Measurements from ENCODE around the gene DEFB118.

DEFB118 gene

GRCh38 chr20:31403886-31404285 is 35.5 kb downstream of the DEFB118 start:
- H3K4me1 ChIP-seq (ENCODE audit: control insufficient read depth in 2 of 2, insufficient read depth in 2 of 2, low read length in 2 of 2) = no peaks in the 10 kb centered on the region
- H3K27me3 ChIP-seq (ENCODE audit: control insufficient read depth in 2 of 2, insufficient read depth in 2 of 2, low read length in 2 of 2) = peaks cover 0 to 3% of the 10 kb centered on the region in 2 donors
- peaks cover 0 to 3% of the 10 kb centered on the region in 2 donors for H3K9me3 ChIP-seq (ENCODE audit: control insufficient read depth in 2 of 2, low read length in 2 of 2)
- H3K27ac ChIP-seq (ENCODE audit: low read depth in 2 of 2, low read length in 2 of 2) = no peak overlapping the region
- H3K4me3 ChIP-seq (ENCODE audit: low read length in 2 of 2) = no peak overlapping the region
- H3K36me3 ChIP-seq (ENCODE audit: control insufficient read depth in 2 of 2, insufficient read depth in 2 of 2, low read length in 2 of 2) = no peaks in the 10 kb centered on the region
- H3K9ac ChIP-seq (ENCODE audit: low read depth in 1 of 2, low read length in 2 of 2) = no peak overlapping the region

GRCh38 chr20:31406115-31406514 is 37.7 kb downstream of the DEFB118 start, which contains the start of gene DEFB121:
TSS of gene DEFB121 (minus strand) at chr20:31406215. CDS start at chr20:31406152, 63 bp downstream.
- Histone ChIP-seq H3K36me3 (ENCODE audit: control insufficient read depth in 2 of 2, insufficient read depth in 2 of 2, low read length in 2 of 2) (no peaks in the 10 kb centered on the region), H3K27ac (ENCODE audit: low read depth in 2 of 2, low read length in 2 of 2) (no peak within 1 kb of the TSS), H3K27me3 (ENCODE audit: control insufficient read depth in 2 of 2, insufficient read depth in 2 of 2, low read length in 2 of 2) (peaks cover 0 to 3% of the 10 kb centered on the region in 2 donors), H3K4me3 (ENCODE audit: low read length in 2 of 2) (no peak within 1 kb of the TSS), H3K9me3 (ENCODE audit: control insufficient read depth in 2 of 2, low read length in 2 of 2) (peaks cover 0 to 3% of the 10 kb centered on the region in 2 donors), H3K4me1 (ENCODE audit: control insufficient read depth in 2 of 2, insufficient read depth in 2 of 2, low read length in 2 of 2) (no peaks in the 10 kb centered on the region), H3K9ac (ENCODE audit: low read depth in 1 of 2, low read length in 2 of 2) (no peak within 1 kb of the TSS)

GRCh38 chr20:31410011-31410410 is 41.6 kb downstream of the DEFB118 start:
- H3K9ac ChIP-seq (ENCODE audit: low read depth in 1 of 2, low read length in 2 of 2) = no peak overlapping the region
- H3K36me3 ChIP-seq (ENCODE audit: control insufficient read depth in 2 of 2, insufficient read depth in 2 of 2, low read length in 2 of 2) = no peaks in the 10 kb centered on the region
- no peaks in the 10 kb centered on the region for H3K9me3 ChIP-seq (ENCODE audit: control insufficient read depth in 2 of 2, low read length in 2 of 2)
- H3K27me3 ChIP-seq (ENCODE audit: control insufficient read depth in 2 of 2, insufficient read depth in 2 of 2, low read length in 2 of 2) = no peaks in the 10 kb centered on the region
- H3K4me1 ChIP-seq (ENCODE audit: control insufficient read depth in 2 of 2, insufficient read depth in 2 of 2, low read length in 2 of 2) = no peaks in the 10 kb centered on the region
- H3K4me3 ChIP-seq (ENCODE audit: low read length in 2 of 2) = no peak overlapping the region
- no peak overlapping the region for H3K27ac ChIP-seq (ENCODE audit: low read depth in 2 of 2, low read length in 2 of 2)

GRCh38 chr20:31414381-31414780 is 46.0 kb downstream of the DEFB118 start:
- Histone ChIP-seq H3K27ac (ENCODE audit: low read depth in 2 of 2, low read length in 2 of 2) (no peak overlapping the region), H3K9me3 (ENCODE audit: control insufficient read depth in 2 of 2, low read length in 2 of 2) (no peaks in the 10 kb centered on the region), H3K4me1 (ENCODE audit: control insufficient read depth in 2 of 2, insufficient read depth in 2 of 2, low read length in 2 of 2) (no peaks in the 10 kb centered on the region), H3K36me3 (ENCODE audit: control insufficient read depth in 2 of 2, insufficient read depth in 2 of 2, low read length in 2 of 2) (no peaks in the 10 kb centered on the region), H3K9ac (ENCODE audit: low read depth in 1 of 2, low read length in 2 of 2) (no peak overlapping the region), H3K4me3 (ENCODE audit: low read length in 2 of 2) (no peak overlapping the region), H3K27me3 (ENCODE audit: control insufficient read depth in 2 of 2, insufficient read depth in 2 of 2, low read length in 2 of 2) (no peaks in the 10 kb centered on the region)

- Histone ChIP-seq H3K4me3 (ENCODE audit: low read length in 2 of 2) (no peak overlapping the region), H3K9ac (ENCODE audit: low read depth in 1 of 2, low read length in 2 of 2) (no peak overlapping the region), H3K36me3 (ENCODE audit: control insufficient read depth in 2 of 2, insufficient read depth in 2 of 2, low read length in 2 of 2) (no peaks in the 10 kb centered on the region), H3K27me3 (ENCODE audit: control insufficient read depth in 2 of 2, insufficient read depth in 2 of 2, low read length in 2 of 2) (no peaks in the 10 kb centered on the region), H3K27ac (ENCODE audit: low read depth in 2 of 2, low read length in 2 of 2) (no peak overlapping the region), H3K9me3 (ENCODE audit: control insufficient read depth in 2 of 2, low read length in 2 of 2) (no peaks in the 10 kb centered on the region), H3K4me1 (ENCODE audit: control insufficient read depth in 2 of 2, insufficient read depth in 2 of 2, low read length in 2 of 2) (no peaks in the 10 kb centered on the region)
These were observed 47.3 kb downstream of the DEFB118 start for GRCh38 chr20:31415653-31416052.

GRCh38 chr20:31418307-31418706 is 49.9 kb downstream of the DEFB118 start:
- H3K4me3 ChIP-seq (ENCODE audit: low read length in 2 of 2) = no peak overlapping the region
- H3K27ac ChIP-seq (ENCODE audit: low read depth in 2 of 2, low read length in 2 of 2) = no peak overlapping the region
- H3K9me3 ChIP-seq (ENCODE audit: control insufficient read depth in 2 of 2, low read length in 2 of 2) = no peaks in the 10 kb centered on the region
- H3K36me3 ChIP-seq (ENCODE audit: control insufficient read depth in 2 of 2, insufficient read depth in 2 of 2, low read length in 2 of 2) = no peaks in the 10 kb centered on the region
- no peak overlapping the region for H3K9ac ChIP-seq (ENCODE audit: low read depth in 1 of 2, low read length in 2 of 2)
- no peaks in the 10 kb centered on the region for H3K27me3 ChIP-seq (ENCODE audit: control insufficient read depth in 2 of 2, insufficient read depth in 2 of 2, low read length in 2 of 2)
- H3K4me1 ChIP-seq (ENCODE audit: control insufficient read depth in 2 of 2, insufficient read depth in 2 of 2, low read length in 2 of 2) = no peaks in the 10 kb centered on the region
